GM21390 (cell line): ENCODE measurements around the gene MFAP5.

ENCODE experiments used
- ATAC-seq: cut with Tn5 transposase; IDR thresholded peaks from one replicate; pipeline ENCODE4 v1.9.1; 2021; ENCODE audit not compliant: unreplicated experiment

Gene MFAP5

DNA sequence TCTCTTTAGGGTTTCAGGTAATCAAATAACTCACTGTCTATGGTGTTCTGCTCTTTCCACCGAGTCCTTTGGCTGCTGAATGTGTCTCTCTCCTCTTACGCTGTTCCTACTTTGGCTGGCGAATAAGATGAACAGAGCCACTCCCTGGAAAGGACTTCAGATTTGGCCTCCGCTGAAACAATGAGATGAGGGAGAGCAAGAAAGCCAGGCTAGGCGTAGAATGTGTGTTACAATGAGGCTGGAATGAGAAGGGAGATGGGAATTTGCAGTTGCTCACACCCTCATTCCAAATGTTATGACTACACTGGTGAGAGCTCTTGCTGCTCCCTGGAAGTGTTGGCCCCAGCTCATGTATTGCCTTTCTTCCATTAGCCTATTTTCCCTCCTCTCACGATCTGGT, at the start of gene MFAP5:
MFAP5 (minus strand) TSS at position 234 of the 400 bp plus-strand sequence. CDS start 722 bp downstream, outside the sequence.
- no peak for ATAC-seq

DNA sequence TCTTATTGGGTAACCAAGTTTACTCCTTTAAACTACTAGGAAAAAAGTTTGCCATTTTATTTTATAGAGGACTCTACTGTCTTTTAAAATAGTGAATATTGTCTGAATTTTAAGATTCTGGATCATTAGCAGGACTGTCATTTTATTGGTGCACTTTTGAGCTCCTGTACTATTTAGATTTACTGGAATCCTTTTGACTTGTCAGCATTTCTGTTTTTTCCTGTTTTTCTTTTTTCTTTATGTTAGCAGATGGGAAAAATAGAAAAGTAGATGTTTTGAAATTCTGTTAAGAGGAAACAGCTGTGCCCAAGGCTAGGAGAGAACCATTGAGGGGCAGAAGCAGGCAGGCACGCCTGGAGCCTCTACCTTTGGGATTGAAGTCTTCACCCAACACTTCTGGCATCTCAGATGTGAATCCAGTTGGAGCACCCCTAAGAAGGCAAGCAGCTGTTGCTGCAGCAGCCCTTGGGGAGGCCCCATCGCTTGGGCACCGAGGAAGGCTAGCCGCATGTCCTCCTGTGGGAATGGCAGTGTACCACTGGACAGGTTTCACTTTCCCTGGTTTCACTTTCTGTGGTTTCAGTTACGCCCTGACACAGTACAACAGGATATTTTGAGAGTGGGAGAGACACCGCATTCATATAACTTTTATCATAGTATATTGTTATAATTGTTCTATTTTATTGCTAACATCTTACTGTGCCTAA, 46.7 kb upstream of the MFAP5 start:
- ATAC-seq, result no peak

DNA sequence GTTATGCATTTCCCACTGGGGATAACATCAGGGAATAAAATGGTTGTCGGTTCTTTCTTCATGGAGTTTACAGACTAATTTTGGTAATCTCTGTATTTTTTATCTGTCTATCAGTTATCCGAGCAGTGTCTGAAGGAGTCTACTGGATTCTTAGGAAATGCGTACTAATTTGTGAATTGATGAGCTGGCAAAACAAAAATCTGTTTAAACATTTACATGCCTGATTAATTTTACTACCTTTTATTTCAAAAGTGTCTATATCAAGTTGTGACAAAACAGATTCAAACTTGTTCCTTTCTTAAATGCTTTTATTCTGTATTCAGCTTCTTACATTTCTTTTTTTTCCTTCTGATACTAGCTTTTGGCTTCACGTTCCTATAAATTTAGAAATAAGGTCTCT, 39.5 kb upstream of the MFAP5 start:
- ATAC-seq, result no peak

DNA sequence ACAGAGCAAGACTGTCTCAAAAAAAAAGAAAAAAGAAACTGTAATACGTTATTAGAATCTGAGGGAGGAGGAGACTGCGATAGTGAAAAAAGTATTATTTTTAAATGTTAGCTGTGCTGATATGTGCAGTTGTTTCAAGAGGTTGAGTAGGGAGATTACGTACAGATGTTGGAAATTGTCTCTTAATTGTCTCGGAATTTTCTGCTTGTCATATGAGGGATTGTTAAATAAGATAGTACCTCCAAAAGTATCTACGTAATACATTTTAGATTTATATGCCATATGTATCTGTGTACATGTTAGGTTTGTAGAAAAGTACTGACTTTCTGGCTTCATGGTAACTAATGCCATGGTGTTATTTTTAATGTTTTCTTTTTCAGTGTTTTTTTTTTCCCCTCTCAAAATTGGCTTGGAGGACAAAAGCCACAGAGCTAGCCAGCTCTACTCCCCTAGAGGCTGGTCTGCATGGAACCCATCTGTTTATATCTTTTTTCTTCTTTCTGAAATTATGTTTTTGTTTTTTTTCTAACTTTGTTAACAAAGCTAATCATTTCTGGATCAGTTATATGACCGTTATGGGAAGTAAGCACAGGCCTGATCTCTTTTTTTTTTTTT, 38.5 kb upstream of the MFAP5 start:
- ATAC-seq, result no peak

DNA sequence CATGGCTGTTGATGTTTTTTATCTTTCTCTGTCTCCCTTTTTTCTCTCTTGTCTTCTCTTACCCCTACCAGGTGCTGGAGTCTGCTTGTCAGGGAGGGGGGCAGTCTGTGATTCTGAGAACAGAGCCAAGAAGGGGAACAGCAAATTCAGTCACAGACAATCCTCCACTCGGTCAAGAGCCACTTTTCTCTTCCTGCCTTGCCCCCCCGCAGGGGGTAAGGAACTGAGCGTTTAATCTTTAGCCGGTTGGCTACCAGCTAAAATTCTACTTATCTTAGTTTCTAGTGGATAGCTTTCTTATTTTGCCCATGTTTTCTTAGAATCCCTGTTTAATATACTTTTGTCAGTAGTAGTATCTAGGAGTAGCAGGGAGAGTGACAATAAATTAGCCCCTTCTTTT, 37.1 kb upstream of the MFAP5 start:
- ATAC-seq, result no peak

DNA sequence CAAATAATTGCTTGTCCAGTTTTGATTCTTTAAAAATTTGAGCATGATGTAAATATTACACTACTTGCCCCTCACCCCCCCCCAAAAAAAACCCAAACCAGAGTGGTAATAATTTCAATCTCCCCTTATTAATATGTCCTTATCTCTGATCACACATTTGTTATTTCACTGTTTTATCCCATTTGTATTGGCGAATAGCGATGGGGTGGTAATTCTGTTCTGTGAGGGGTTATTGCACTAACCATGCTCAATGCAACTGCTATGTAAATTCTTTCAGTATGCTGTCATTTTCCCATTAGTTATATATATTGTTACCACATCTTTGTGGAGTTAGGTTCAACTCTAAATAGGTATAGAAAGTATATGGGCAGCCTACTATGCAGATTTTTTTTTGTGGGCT, 36.3 kb upstream of the MFAP5 start:
- no peak for ATAC-seq

GRCh38 chr12:8698132-8698851, 35.7 kb upstream of the MFAP5 start:
- ATAC-seq, result peak; percentile 34

- ATAC-seq, result peak; percentile 88
Observed at GRCh38 chr12:8697476-8698131, 35.0 kb upstream of the MFAP5 start, which contains the start of gene RIMKLB. Gene RIMKLB, plus strand, starts transcription at chr12:8697991. Its CDS starts 15,876 bp downstream, at chr12:8713867.

DNA sequence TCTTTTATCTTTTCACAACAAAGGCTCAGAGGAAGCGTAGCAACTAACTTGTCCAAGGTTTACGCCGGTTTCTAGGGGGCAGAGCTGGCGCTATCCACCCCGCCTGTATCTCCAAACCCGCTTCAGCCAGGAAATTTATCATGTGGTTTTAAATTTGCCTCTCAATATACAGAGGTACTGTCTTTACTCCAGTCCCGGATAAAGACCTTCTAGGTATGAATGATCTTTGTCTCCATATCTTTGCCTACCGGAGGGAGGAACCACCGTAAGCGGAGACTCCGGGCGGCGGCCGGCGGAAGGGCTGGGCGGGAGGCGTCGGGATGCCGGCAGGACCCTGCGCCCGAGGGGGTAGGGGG, 34.5 kb upstream of the MFAP5 start:
- ATAC-seq, result peak; percentile 19

DNA sequence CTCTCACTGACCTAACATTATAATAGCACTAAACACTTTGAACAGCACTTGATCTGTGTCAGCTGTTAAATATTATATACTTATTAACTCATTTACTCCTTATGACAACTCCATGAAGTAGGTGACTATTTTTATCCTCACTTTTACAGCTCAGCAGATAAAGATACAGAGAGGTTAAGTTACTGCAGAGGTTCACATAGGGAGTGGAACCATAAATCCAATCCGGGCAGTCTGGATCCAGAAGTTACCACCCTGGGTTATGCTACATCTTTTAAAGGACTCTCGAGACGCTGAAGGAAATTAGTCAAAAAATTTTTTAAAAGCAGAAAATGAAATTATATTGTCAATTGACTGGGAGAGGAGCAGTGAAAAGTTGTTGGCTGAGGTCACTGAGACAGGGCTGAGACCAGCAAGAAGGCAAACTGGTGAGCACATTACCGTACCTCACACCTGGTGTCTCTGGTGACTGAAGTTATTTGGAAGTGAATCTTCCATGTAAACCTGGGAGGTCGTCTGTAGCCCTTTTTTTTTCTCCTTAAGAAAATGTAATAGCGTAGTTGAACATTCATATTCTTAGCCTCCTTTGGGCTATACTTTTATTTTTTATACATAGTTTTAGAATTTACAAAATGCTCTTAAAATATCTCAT, 33.9 kb upstream of the MFAP5 start:
- no peak for ATAC-seq

DNA sequence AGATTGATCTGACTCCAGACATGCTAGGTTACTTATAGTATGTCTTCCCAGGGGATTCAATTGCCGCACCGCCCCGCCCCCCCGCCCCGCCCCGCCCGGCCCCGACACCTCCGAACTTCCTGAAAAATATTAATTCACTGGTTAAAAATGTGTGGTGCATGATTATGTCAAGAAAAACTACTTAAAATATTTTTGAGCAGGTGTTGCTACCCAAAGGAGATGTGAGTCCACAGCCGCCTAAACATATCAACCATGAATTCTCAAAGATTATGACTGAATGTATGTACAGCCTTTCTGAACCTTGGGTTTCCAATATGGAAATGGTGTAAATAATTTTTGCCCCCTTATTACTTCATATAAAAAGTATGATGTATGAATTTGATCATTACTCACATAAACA, 32.5 kb upstream of the MFAP5 start:
- ATAC-seq, result no peak

- ATAC-seq, result no peak
Observed at GRCh38 chr12:8692573-8692972, 29.9 kb upstream of the MFAP5 start.

- ATAC-seq, result no peak
Observed at GRCh38 chr12:8689681-8690080, 27.1 kb upstream of the MFAP5 start.

- ATAC-seq, result no peak
Observed at GRCh38 chr12:8687846-8688601, 25.4 kb upstream of the MFAP5 start.

DNA sequence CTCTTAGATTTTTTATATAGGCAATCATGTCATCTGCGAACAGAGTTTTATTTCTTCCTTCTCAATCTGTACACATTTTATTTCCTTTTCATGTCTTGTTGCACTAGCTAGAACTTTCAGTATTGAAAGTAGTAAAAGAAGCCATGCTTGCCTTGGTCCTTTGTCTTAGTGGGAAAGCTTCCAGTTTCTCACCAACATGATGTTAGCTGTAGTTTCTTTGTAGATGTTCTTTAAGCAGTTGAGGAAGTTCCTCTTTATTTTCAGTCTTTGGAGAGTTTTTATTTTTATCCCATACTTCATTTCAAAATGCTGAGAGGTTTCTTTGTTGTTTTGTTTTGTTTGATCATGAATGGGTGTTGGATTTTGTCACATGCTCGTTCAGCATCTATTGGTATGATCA, 22.4 kb upstream of the MFAP5 start:
- no peak for ATAC-seq

GRCh38 chr12:8681129-8681884, 18.7 kb upstream of the MFAP5 start:
- no peak for ATAC-seq

DNA sequence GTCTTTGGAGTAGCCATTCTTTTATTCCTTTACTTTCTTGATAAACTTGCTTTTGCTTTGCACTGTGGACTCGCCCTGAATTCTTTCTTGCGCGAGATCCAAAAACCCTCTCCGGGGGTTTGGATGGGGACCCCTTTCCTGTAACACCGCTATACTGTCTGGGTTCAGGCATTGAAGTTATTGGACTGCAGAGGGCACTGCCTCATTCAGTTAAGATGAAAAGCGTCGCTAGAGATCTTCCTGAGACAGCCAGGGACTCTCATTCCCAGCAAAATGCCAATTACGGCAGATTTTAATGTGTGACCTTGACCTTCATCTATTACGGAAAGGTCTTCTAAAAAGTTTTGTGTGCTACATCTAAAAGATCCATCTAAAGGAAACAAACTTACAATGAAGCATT, 17.9 kb upstream of the MFAP5 start:
- no peak for ATAC-seq

- no peak for ATAC-seq
Observed at GRCh38 chr12:8678661-8679111, 16.1 kb upstream of the MFAP5 start.

- no peak for ATAC-seq
Observed at GRCh38 chr12:8677362-8677761, 14.7 kb upstream of the MFAP5 start.

DNA sequence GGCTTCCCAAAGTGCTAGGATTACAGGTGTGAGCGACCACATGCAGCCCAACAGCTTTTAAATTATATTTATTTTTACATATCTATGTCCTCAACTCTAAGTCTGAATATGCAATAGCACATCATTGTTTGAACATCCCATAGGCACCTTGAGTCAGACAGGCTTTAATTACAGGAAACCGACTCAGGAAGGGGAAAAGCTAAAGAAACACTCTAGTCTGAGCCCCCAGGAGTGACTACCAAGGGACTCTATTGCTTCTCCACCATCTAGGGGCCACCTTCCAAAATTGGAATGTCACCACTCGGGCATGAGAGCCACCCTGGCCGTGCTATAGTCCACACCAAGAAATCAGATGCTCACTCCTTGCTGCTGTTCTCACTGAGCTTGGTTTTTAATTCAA, 14.0 kb upstream of the MFAP5 start:
- no peak for ATAC-seq
